GM12878 (cell line): ENCODE measurements around the gene PHACTR3. TPM values are rescaled to one million over a fixed set of nuclear protein-coding genes. Genes with fewer than 3 reads are reported as not detected.

ENCODE experiments used
- ATAC-seq: fragments of 200-7000 bp; cut with Tn5 transposase; 3 replicates; pipeline ENCODE4 v1.9.1; 2020; ENCODE audit warnings: mild to moderate bottlenecking, moderate library complexity
- BruUV-seq: library from RNA; stranded (reverse); fragments of 400-500 nt; replicated peaks from 2 replicates; lab custom pipeline; 2021; lab: Mats Ljungman, UMichigan
- CTCF ChIA-PET: fragments of 300-600 bp; sonication (Branson Sonifier 250); formaldehyde crosslinking; extraction: SDS; loops from one replicate; lab custom pipeline; 2021; ENCODE audit warnings: inconsistent platforms; lab: Yijun Ruan, JAX
- POLR2A ChIA-PET: fragments of 350-600 bp; formaldehyde crosslinking; extraction: SDS; loops from one replicate; lab custom pipeline; 2021; ENCODE audit warnings: inconsistent platforms; lab: Charles Lee
- RAD21 ChIA-PET: fragments of 300-600 bp; sonication (Branson Sonifier 250); formaldehyde crosslinking; loops from one replicate; lab custom pipeline; 2023; ENCODE audit warnings: antibody characterized with exemption; ENCODE audit not compliant: unreplicated experiment; lab: Charles Lee
- SMC1A ChIA-PET: fragments of 300-600 bp; sonication (Branson Sonifier 250); formaldehyde crosslinking; loops from one replicate; lab custom pipeline; 2023; ENCODE audit not compliant: unreplicated experiment, uncharacterized antibody; lab: Charles Lee
- DNase-seq: peaks from one replicate; pipeline ENCODE4 v3.0.0-alpha.2; 2011; ENCODE audit warnings: low read depth, low spot score
- FAIRE-seq: peaks from 3 replicates; lab custom pipeline; 2011; peaks lifted over from hg19 to GRCh38; lab: Jason Lieb, UNC
- H2AFZ ChIP-seq: 2 replicates; pipeline ENCODE4 v1.6.0; 2011; ENCODE audit warnings: low read depth, low read length, control low read depth; ENCODE audit not compliant: control insufficient read depth
- H3K27ac ChIP-seq: 2 replicates; pipeline ENCODE4 v1.5.1; 2011; ENCODE audit warnings: control low read depth; ENCODE audit not compliant: control insufficient read depth, insufficient read depth
- H3K27me3 ChIP-seq, 2 experiments: replicated peaks in 1 of 2; 2 replicates each; pipeline versions ENCODE4 v1.6.0 to v1.6.1; 2011; ENCODE audit warnings: low read length in 1 of 2; ENCODE audit not compliant: control insufficient read depth in 2 of 2, insufficient read depth in 2 of 2
- H3K36me3 ChIP-seq, 2 experiments: 2 replicates each; pipeline ENCODE4 v1.5.1; 2011; ENCODE audit warnings: low read length in 1 of 2; ENCODE audit not compliant: control insufficient read depth in 2 of 2, insufficient read depth in 2 of 2
- H3K4me1 ChIP-seq: 2 replicates; pipeline ENCODE4 v1.6.1; 2011; ENCODE audit warnings: mild to moderate bottlenecking, low read length, moderate library complexity, mixed read lengths; ENCODE audit not compliant: control insufficient read depth, insufficient read depth
- H3K4me2 ChIP-seq: 2 replicates; pipeline ENCODE4 v1.6.0; 2011; ENCODE audit warnings: control low read depth; ENCODE audit not compliant: control insufficient read depth, insufficient read depth
- H3K4me3 ChIP-seq: fragments of 200-600 bp; sonication (generic); 2 replicates; pipeline ENCODE4 v1.5.1; 2016
- H3K79me2 ChIP-seq: 2 replicates; pipeline ENCODE4 v1.6.0; 2011; ENCODE audit warnings: low read length; ENCODE audit not compliant: control insufficient read depth, insufficient read depth
- H3K9ac ChIP-seq: 2 replicates; pipeline ENCODE4 v1.8.0; 2011; ENCODE audit warnings: low read length, control low read depth, mixed read lengths; ENCODE audit not compliant: control insufficient read depth, insufficient read depth
- H3K9me3 ChIP-seq: replicated peaks from 3 replicates; pipeline ENCODE4 v1.5.1; 2011; ENCODE audit warnings: mild to moderate bottlenecking, low read length; ENCODE audit not compliant: control insufficient read depth, insufficient read depth
- H4K20me1 ChIP-seq: 2 replicates; pipeline ENCODE4 v1.6.0; 2011; ENCODE audit not compliant: control insufficient read depth, insufficient read depth
- ATF3 ChIP-seq: IDR thresholded peaks from 2 replicates; pipeline ENCODE4 v1.6.1; 2011; ENCODE audit warnings: low read depth, mild to moderate bottlenecking, low read length, moderate library complexity, borderline replicate concordance; ENCODE audit errors: extremely low read depth
- BACH1 ChIP-seq: fragments of 450-650 bp; IDR thresholded peaks from 2 replicates; pipeline ENCODE4 v1.6.1; 2017; ENCODE audit warnings: mild to moderate bottlenecking, borderline replicate concordance
- CREM ChIP-seq: IDR thresholded peaks from 2 replicates; pipeline ENCODE4 v1.6.1; 2014; ENCODE audit warnings: antibody characterized with exemption, low read depth
- FOS ChIP-seq: IDR thresholded peaks from 3 replicates; pipeline ENCODE4 v1.6.1; 2011; ENCODE audit warnings: borderline replicate concordance; ENCODE audit not compliant: insufficient read length; ENCODE audit errors: extremely low read depth
- IKZF2 ChIP-seq, 2 experiments: fragments of 450-650 bp; IDR thresholded peaks; 2 replicates each; pipeline ENCODE4 v1.6.1; 2017; ENCODE audit warnings: mild to moderate bottlenecking in 2 of 2, moderate library complexity in 2 of 2
- NFIC ChIP-seq: IDR thresholded peaks from 2 replicates; pipeline ENCODE4 v1.6.1; 2012; ENCODE audit warnings: low read depth, mild to moderate bottlenecking, inconsistent platforms, low read length, moderate library complexity
- POLR2A ChIP-seq: IDR thresholded peaks from 2 replicates; pipeline ENCODE4 v1.6.1; 2011; ENCODE audit warnings: low read depth, mild to moderate bottlenecking, low read length
- POLR2AphosphoS5 ChIP-seq: IDR thresholded peaks from 2 replicates; pipeline ENCODE4 v1.6.1; 2011; ENCODE audit warnings: mild to moderate bottlenecking, low read length, inconsistent platforms
- POU2F2 ChIP-seq: IDR thresholded peaks from 3 replicates; pipeline ENCODE4 v1.6.1; 2011; ENCODE audit warnings: low read depth, mild to moderate bottlenecking, low read length, borderline replicate concordance
- RAD21 ChIP-seq: IDR thresholded peaks from 2 replicates; pipeline ENCODE4 v1.6.1; 2011; ENCODE audit warnings: mild to moderate bottlenecking, low read depth, low read length, moderate library complexity; ENCODE audit not compliant: insufficient read depth
- SIN3A ChIP-seq: IDR thresholded peaks from 2 replicates; pipeline ENCODE4 v1.6.1; 2012; ENCODE audit warnings: low read depth, low read length, improper control_type of control experiment
- SRF ChIP-seq, 2 experiments: IDR thresholded peaks; 2 replicates each; pipeline ENCODE4 v1.6.1; 2011; ENCODE audit warnings: low read depth in 2 of 2, low read length in 2 of 2, mild to moderate bottlenecking in 1 of 2, moderate library complexity in 1 of 2
- TCF3 ChIP-seq: IDR thresholded peaks from 2 replicates; pipeline ENCODE4 v1.6.1; 2012; ENCODE audit warnings: low read depth, mild to moderate bottlenecking, low read length, borderline replicate concordance; ENCODE audit not compliant: insufficient read depth
- USF1 ChIP-seq: IDR thresholded peaks from 2 replicates; pipeline ENCODE4 v1.6.1; 2011; ENCODE audit warnings: borderline replicate concordance, low read depth, mild to moderate bottlenecking, moderate library complexity, mixed read lengths, low read length; ENCODE audit not compliant: insufficient read depth; ENCODE audit errors: extremely low read length
- WRNIP1 ChIP-seq: IDR thresholded peaks from 2 replicates; pipeline ENCODE4 v1.6.1; 2011; ENCODE audit warnings: low read depth, low read length, improper control_type of control experiment, borderline replicate concordance
- ZBED1 ChIP-seq: IDR thresholded peaks from 2 replicates; pipeline ENCODE4 v1.6.1; 2016; ENCODE audit warnings: borderline replicate concordance
- WGBS: methylation state at CpG from one replicate; pipeline ENCODE4 v1.1.6; 2016; ENCODE audit warnings: low lambda C conversion rate; ENCODE audit not compliant: insufficient replicate concordance, insufficient coverage; ENCODE audit errors: missing lambda C conversion rate; 5-methylcytosine and 5-hydroxymethylcytosine counted together
- in situ Hi-C: fragments of 300-500 bp; cut with MboI; formaldehyde crosslinking; loops from 9 replicates; pipeline ENCODE4 v1.14.3; 2018; ENCODE audit warnings: mixed read lengths
- intact Hi-C: fragments of 100-400 bp; cut with micrococcal nuclease; formaldehyde crosslinking; loops from one replicate; pipeline ENCODE4 v1.14.2; 2022; ENCODE audit not compliant: unreplicated experiment
- polyA plus RNA-seq, 11 experiments: library from polyadenylated mRNA; depleted of rRNA in 4 of 11; unstranded in 6 of 11; stranded (reverse) in 5 of 11; fragments of >200 nt; fragmentation: Nextera tagmentation in 4 of 11; fragmentation: Illumina TruSeq in 1 of 11; extraction: Ambion mirVana in 4 of 11; extraction: Trizol in 1 of 11; gene quantifications; 1 replicate in 1 of 11; 2 replicates in 10 of 11; pipeline versions ENCODE4 v1.2.1 to v1.2.3, GENCODE V29; 2011 to 2016; ENCODE audit warnings: inconsistent platforms in 2 of 11, missing spikeins in 2 of 11, low read depth in 1 of 11
- total RNA-seq, 4 experiments: library from RNA; depleted of rRNA in 3 of 4; stranded (reverse); fragments of >200 nt in 3 of 4; fragmentation: Illumina TruSeq in 1 of 4; extraction: Trizol in 1 of 4; gene quantifications; 2 replicates each; pipeline versions ENCODE4 v1.2.1 to v1.2.3, GENCODE V29; 2013 to 2021
- TF ChIP-seq, protein P1 (sequence below): fragments of 450-650 bp; IDR thresholded peaks from 2 replicates; pipeline ENCODE4 v1.6.1; 2017; ENCODE audit warnings: borderline replicate concordance
- TF ChIP-seq, protein P2 (sequence below): fragments of 450-650 bp; IDR thresholded peaks from 2 replicates; pipeline ENCODE4 v1.6.1; 2018; ENCODE audit warnings: mild to moderate bottlenecking, low read depth, moderate library complexity; ENCODE audit not compliant: partially characterized antibody

The PHACTR3 gene
- total and polyA plus RNA-seq, 10 of the 15 experiments (the other 5 are each of a cell fraction or from before 2014, with no cell fraction given) = 0.17 to 2.7 (median 0.27) TPM; not detected in 1

DNA sequence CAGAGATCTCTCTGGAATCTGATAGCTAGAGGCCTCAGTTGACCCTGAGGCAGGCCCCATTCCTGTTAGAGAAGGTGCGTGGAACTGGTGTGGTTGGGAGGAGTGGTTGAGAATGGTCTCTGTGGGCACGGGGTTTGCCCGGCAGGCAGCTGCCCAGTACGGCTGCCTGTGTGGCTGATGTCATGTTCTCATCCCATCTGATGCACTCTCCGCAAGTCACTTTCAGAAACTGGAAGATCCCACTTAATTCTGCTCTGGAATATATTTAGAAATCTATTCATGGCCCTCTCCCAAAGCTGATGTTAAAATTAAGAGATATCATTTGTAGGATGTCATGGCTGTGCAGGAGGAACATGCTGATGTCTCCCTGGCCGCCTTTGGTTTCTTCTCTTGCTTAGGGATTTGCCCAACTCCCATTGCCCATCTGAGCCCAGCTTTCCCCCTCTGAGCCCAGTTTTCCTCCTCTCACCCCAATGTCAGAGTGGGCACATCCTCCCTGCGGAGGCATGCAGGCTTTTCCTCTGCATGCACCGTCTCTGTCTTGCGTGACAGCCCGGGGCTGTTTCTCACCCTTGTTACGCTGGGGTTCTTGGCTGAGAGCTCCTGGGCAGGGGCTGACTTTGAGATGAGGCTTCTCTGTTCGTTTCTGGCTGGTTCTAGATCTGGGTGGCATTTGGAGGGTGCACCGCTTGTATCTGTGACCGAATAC is 21.0 kb downstream of the PHACTR3 start:
- DNase-seq = no peak
- TF ChIP-seq IKZF2 (IDR thresholded peaks at IDR 0.05) (no peak), FOS (no peak), WRNIP1 (no peak), USF1 (no peak), POU2F2 (no peak), POLR2AphosphoS5 (no peak), ATF3 (no peak), SRF (IDR thresholded peaks at IDR 0.05; ENCODE audit: low read depth in 2 of 2, low read length in 2 of 2) (no peak), ZBED1 (no peak), SIN3A (no peak), CREM (no peak), RAD21 (no peak), POLR2A (no peak), BACH1 (no peak), NFIC (no peak), TCF3 (no peak)
- TF ChIP-seq, protein P1, sequence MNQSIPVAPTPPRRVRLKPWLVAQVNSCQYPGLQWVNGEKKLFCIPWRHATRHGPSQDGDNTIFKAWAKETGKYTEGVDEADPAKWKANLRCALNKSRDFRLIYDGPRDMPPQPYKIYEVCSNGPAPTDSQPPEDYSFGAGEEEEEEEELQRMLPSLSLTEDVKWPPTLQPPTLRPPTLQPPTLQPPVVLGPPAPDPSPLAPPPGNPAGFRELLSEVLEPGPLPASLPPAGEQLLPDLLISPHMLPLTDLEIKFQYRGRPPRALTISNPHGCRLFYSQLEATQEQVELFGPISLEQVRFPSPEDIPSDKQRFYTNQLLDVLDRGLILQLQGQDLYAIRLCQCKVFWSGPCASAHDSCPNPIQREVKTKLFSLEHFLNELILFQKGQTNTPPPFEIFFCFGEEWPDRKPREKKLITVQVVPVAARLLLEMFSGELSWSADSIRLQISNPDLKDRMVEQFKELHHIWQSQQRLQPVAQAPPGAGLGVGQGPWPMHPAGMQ = no peak
- TF ChIP-seq, protein P2, sequence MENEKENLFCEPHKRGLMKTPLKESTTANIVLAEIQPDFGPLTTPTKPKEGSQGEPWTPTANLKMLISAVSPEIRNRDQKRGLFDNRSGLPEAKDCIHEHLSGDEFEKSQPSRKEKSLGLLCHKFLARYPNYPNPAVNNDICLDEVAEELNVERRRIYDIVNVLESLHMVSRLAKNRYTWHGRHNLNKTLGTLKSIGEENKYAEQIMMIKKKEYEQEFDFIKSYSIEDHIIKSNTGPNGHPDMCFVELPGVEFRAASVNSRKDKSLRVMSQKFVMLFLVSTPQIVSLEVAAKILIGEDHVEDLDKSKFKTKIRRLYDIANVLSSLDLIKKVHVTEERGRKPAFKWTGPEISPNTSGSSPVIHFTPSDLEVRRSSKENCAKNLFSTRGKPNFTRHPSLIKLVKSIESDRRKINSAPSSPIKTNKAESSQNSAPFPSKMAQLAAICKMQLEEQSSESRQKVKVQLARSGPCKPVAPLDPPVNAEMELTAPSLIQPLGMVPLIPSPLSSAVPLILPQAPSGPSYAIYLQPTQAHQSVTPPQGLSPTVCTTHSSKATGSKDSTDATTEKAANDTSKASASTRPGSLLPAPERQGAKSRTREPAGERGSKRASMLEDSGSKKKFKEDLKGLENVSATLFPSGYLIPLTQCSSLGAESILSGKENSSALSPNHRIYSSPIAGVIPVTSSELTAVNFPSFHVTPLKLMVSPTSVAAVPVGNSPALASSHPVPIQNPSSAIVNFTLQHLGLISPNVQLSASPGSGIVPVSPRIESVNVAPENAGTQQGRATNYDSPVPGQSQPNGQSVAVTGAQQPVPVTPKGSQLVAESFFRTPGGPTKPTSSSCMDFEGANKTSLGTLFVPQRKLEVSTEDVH = no peak

More for the DNA sequence above, 21.0 kb downstream of the PHACTR3 start:
- Histone ChIP-seq H3K4me3 (no peak overlapping the region), H3K36me3 (no peaks in the 10 kb centered on the region), H2AFZ (no peak overlapping the region), H4K20me1 (no peaks in the 10 kb centered on the region), H3K4me2 (no peak overlapping the region), H3K27ac (no peak overlapping the region), H3K9ac (no peak overlapping the region), H3K27me3 (no peaks in the 10 kb centered on the region; a peak in 1 of 4 replicates), H3K79me2 (no peaks in the 10 kb centered on the region), H3K4me1 (no peaks in the 10 kb centered on the region), H3K9me3 (no peaks in the 10 kb centered on the region)
- RAD21 ChIA-PET = no interaction called here
- in situ Hi-C loops (no loop called here), intact Hi-C loops (no loop called here)
- no TSS peak for BruUV-seq
- 47% methylated on average over 14 of the region's 14 CpGs for WGBS
- CTCF ChIA-PET = no interaction called here
- ATAC-seq (no peak), FAIRE-seq (no peak)
- SMC1A ChIA-PET = interaction anchor here (0.8 kb wide), 1 partner anchor 11 kb away, joined by 3 read pairs; no protein-coding TSS in a partner anchor
- POLR2A ChIA-PET = no interaction called here
